NB4 (cell line): Measurements from ENCODE around the gene CAMSAP1.

ENCODE experiments used
- MAX ChIP-seq: IDR thresholded peaks from 2 replicates; pipeline ENCODE4 v1.6.1; 2011; ENCODE audit warnings: low read depth, low read length
- POLR2A ChIP-seq: IDR thresholded peaks from 2 replicates; pipeline ENCODE4 v1.6.1; 2011; ENCODE audit warnings: mild to moderate bottlenecking; ENCODE audit not compliant: insufficient read length; ENCODE audit errors: extremely low read depth
- TF ChIP-seq, protein P1 (sequence below): IDR thresholded peaks from one replicate; pipeline ENCODE4 v1.5.1; 2012; ENCODE audit warnings: low read depth, low read length

GRCh38 chr9:135772056-135772646, 135.2 kb downstream of the CAMSAP1 start:
- TF ChIP-seq POLR2A (no peak), MAX (no peak)
- TF ChIP-seq, protein P1, sequence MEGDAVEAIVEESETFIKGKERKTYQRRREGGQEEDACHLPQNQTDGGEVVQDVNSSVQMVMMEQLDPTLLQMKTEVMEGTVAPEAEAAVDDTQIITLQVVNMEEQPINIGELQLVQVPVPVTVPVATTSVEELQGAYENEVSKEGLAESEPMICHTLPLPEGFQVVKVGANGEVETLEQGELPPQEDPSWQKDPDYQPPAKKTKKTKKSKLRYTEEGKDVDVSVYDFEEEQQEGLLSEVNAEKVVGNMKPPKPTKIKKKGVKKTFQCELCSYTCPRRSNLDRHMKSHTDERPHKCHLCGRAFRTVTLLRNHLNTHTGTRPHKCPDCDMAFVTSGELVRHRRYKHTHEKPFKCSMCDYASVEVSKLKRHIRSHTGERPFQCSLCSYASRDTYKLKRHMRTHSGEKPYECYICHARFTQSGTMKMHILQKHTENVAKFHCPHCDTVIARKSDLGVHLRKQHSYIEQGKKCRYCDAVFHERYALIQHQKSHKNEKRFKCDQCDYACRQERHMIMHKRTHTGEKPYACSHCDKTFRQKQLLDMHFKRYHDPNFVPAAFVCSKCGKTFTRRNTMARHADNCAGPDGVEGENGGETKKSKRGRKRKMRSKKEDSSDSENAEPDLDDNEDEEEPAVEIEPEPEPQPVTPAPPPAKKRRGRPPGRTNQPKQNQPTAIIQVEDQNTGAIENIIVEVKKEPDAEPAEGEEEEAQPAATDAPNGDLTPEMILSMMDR: no peak
